ENCODE results near the gene SOS2. TPM values are rescaled to one million over a fixed set of nuclear protein-coding genes. Genes with fewer than 3 reads are reported as not detected.
A peak's percentile ranks its signal among the peaks of the same experiment; 100 is the strongest.

The SOS2 gene
- total RNA-seq, 4 donors from 2014 or later: 45.9 to 82.8 (median 62.1) TPM

GRCh38 chr14:50103558-50103957 lies 127.8 kb downstream of the SOS2 start:
- in situ Hi-C loops (cut with MboI; ENCODE audit: low pct_ligation_motif_present in 1 of 4, low pct_unique_long_range_greater_than_20kb in 1 of 4, low sequenced_read_pairs in 3 of 4): loop anchor here in 3 of 4 donors (5.0 to 25.0 kb wide), 4 partner anchors 236 to 466 kb away; partner anchors contain the start of genes DNAAF2 (in 1 of the 3) and NEMF (in 1 of the 3)
- no peak for TF ChIP-seq EP300 (IDR thresholded peaks at IDR 0.05; ENCODE audit: low read depth)
- no peak for TF ChIP-seq POLR2AphosphoS5 (IDR thresholded peaks at IDR 0.05)
- no peak for TF ChIP-seq POLR2A (IDR thresholded peaks at IDR 0.05)
- TF ChIP-seq CTCF (IDR thresholded peaks at IDR 0.05): no peak
- no peak for DNase-seq
- intact Hi-C loops (cut with DNase I; ENCODE audit: low total_unique reads): no loop called here
- WGBS, 2 donors (ENCODE audit: low coverage in 1 of 2): 92% methylated on average over 4 to 6 of the region's 6 CpGs
- Histone ChIP-seq H3K9me3 (no peaks in the 10 kb centered on the region), H3K4me1 (peaks cover 4 to 40% (median 17%) of the 10 kb centered on the region in 4 donors), H3K27ac (no peak overlapping the region), H3K36me3 (no peaks in the 10 kb centered on the region), H3K27me3 (no peaks in the 10 kb centered on the region), H3K4me3 (no peak overlapping the region)

- Histone ChIP-seq H3K4me3 (no peak overlapping the region), H3K27ac (peak overlapping the region; percentile 76 to 81 (median 78)), H3K4me1 (peaks cover 4 to 40% (median 17%) of the 10 kb centered on the region in 4 donors), H3K9me3 (no peaks in the 10 kb centered on the region), H3K36me3 (no peaks in the 10 kb centered on the region), H3K27me3 (no peaks in the 10 kb centered on the region)
- 43 to 62% methylated on average over 3 to 7 of the region's 7 CpGs for WGBS, 2 donors (ENCODE audit: low coverage in 1 of 2)
- TF ChIP-seq CTCF (IDR thresholded peaks at IDR 0.05) (no peak), POLR2A (IDR thresholded peaks at IDR 0.05) (no peak), POLR2AphosphoS5 (IDR thresholded peaks at IDR 0.05) (no peak), EP300 (IDR thresholded peaks at IDR 0.05; ENCODE audit: low read depth) (no peak)
- in situ Hi-C loops (cut with MboI; ENCODE audit: low pct_ligation_motif_present in 1 of 4, low pct_unique_long_range_greater_than_20kb in 1 of 4, low sequenced_read_pairs in 3 of 4) (loop anchor here in 3 of 4 donors (5.0 to 25.0 kb wide), 4 partner anchors 234 to 464 kb away; partner anchors contain the start of genes DNAAF2 (in 1 of the 3) and NEMF (in 1 of the 3)), intact Hi-C loops (cut with DNase I; ENCODE audit: low total_unique reads) (no loop called here)
- DNase-seq: no peak
These were observed 130.0 kb downstream of the SOS2 start for GRCh38 chr14:50101417-50101816.

- Histone ChIP-seq H3K9me3 (no peaks in the 10 kb centered on the region), H3K27ac (peak overlapping the region; percentile 76 to 81 (median 78)), H3K27me3 (no peaks in the 10 kb centered on the region), H3K4me1 (peaks cover 4 to 40% (median 17%) of the 10 kb centered on the region in 4 donors), H3K36me3 (no peaks in the 10 kb centered on the region), H3K4me3 (no peak overlapping the region)
- intact Hi-C loops (cut with DNase I; ENCODE audit: low total_unique reads) (no loop called here), in situ Hi-C loops (cut with MboI; ENCODE audit: low pct_ligation_motif_present in 1 of 4, low pct_unique_long_range_greater_than_20kb in 1 of 4, low sequenced_read_pairs in 3 of 4) (loop anchor here in 3 of 4 donors (5.0 to 25.0 kb wide), 4 partner anchors 234 to 464 kb away; partner anchors contain the start of genes DNAAF2 (in 1 of the 3) and NEMF (in 1 of the 3))
- TF ChIP-seq EP300 (IDR thresholded peaks at IDR 0.05; ENCODE audit: low read depth): no peak
- TF ChIP-seq POLR2AphosphoS5 (IDR thresholded peaks at IDR 0.05): peak in 1 of 3 donors; percentile 25
- WGBS, 2 donors (ENCODE audit: low coverage in 1 of 2): 14 to 73% methylated on average over 1 to 2 of the region's 2 CpGs
- no peak for DNase-seq
These were observed 130.6 kb downstream of the SOS2 start for GRCh38 chr14:50100805-50101204.

- Histone ChIP-seq H3K9me3 (no peaks in the 10 kb centered on the region), H3K4me3 (no peak overlapping the region), H3K27me3 (no peaks in the 10 kb centered on the region), H3K27ac (peak overlapping the region in 2 of 4 donors; percentile 80 to 81), H3K4me1 (peaks cover 3 to 34% (median 14%) of the 10 kb centered on the region in 4 donors), H3K36me3 (no peaks in the 10 kb centered on the region)
- 65 to 66% methylated on average over 4 of the region's 4 CpGs for WGBS, 2 donors (ENCODE audit: low coverage in 1 of 2)
- in situ Hi-C loops (cut with MboI; ENCODE audit: low pct_ligation_motif_present in 1 of 4, low pct_unique_long_range_greater_than_20kb in 1 of 4, low sequenced_read_pairs in 3 of 4) (no loop called here), intact Hi-C loops (cut with DNase I; ENCODE audit: low total_unique reads) (no loop called here)
- no peak for TF ChIP-seq EP300 (IDR thresholded peaks at IDR 0.05; ENCODE audit: low read depth)
- TF ChIP-seq POLR2AphosphoS5 (IDR thresholded peaks at IDR 0.05): peak in 1 of 3 donors; percentile 47
- no peak for TF ChIP-seq CTCF (IDR thresholded peaks at IDR 0.05)
- no peak for TF ChIP-seq POLR2A (IDR thresholded peaks at IDR 0.05)
- peak; percentile 31 for DNase-seq
These were observed 132.0 kb downstream of the SOS2 start for GRCh38 chr14:50099335-50099734.
